Thymus (tissue), 11 donors: ENCODE measurements around the gene IRF2BP2. TPM values are rescaled to one million over a fixed set of nuclear protein-coding genes. Genes with fewer than 3 reads are reported as not detected.

Experiments used
- DNase-seq, 9 donors: peaks; one replicate each; pipeline ENCODE4 v3.0.0-alpha.2; 2013; ENCODE audit warnings: low spot score in 9 of 9, low read depth in 6 of 9, missing footprints in 1 of 9
- H3K27ac ChIP-seq, 2 donors: one replicate each; pipeline ENCODE4 v1.5.1; 2013; ENCODE audit warnings: control low read depth in 1 of 2, low read depth in 1 of 2, low read length in 1 of 2, mild to moderate bottlenecking in 1 of 2, moderate library complexity in 1 of 2
- H3K27me3 ChIP-seq, 2 donors: one replicate each; pipeline ENCODE4 v1.5.1; 2013; ENCODE audit warnings: low read length in 1 of 2; ENCODE audit not compliant: control insufficient read depth in 2 of 2, insufficient read depth in 1 of 2
- H3K36me3 ChIP-seq, 2 donors: one replicate each; pipeline ENCODE4 v1.5.1; 2013; ENCODE audit warnings: low read length in 1 of 2, mild to moderate bottlenecking in 1 of 2, moderate library complexity in 1 of 2; ENCODE audit not compliant: control insufficient read depth in 2 of 2, insufficient read depth in 2 of 2
- H3K4me1 ChIP-seq, 2 donors: one replicate each; pipeline ENCODE4 v1.5.1; 2013; ENCODE audit warnings: low read length in 2 of 2; ENCODE audit not compliant: control insufficient read depth in 2 of 2, insufficient read depth in 2 of 2
- H3K4me3 ChIP-seq, 2 donors: one replicate each; pipeline ENCODE4 v1.5.1; 2013; ENCODE audit warnings: low read length in 2 of 2, control low read depth in 1 of 2, mild to moderate bottlenecking in 1 of 2
- H3K9me3 ChIP-seq, 2 donors: one replicate each; pipeline ENCODE4 v1.5.1; 2013; ENCODE audit warnings: low read length in 1 of 2, mild to moderate bottlenecking in 1 of 2; ENCODE audit not compliant: control insufficient read depth in 2 of 2, insufficient read depth in 1 of 2
- WGBS: extraction: QIAGEN DNeasy Blood & Tissue Kit; methylation state at CpG from one replicate; pipeline ENCODE4 v1.1.7; 2013; 5-methylcytosine and 5-hydroxymethylcytosine counted together
- polyA plus RNA-seq: library from polyadenylated mRNA; stranded (reverse); fragments of 200-250 nt; gene quantifications from one replicate; pipeline ENCODE4 v1.2.3, GENCODE V29; 2013
- total RNA-seq: library from RNA; stranded (reverse); fragments of 120-200 nt; gene quantifications from one replicate; pipeline ENCODE4 v1.2.4, GENCODE V29; 2013
- donor health status: healthy.

IRF2BP2 gene
- total and polyA plus RNA-seq, 2 donors = 50.1 to 60.3 TPM

DNA sequence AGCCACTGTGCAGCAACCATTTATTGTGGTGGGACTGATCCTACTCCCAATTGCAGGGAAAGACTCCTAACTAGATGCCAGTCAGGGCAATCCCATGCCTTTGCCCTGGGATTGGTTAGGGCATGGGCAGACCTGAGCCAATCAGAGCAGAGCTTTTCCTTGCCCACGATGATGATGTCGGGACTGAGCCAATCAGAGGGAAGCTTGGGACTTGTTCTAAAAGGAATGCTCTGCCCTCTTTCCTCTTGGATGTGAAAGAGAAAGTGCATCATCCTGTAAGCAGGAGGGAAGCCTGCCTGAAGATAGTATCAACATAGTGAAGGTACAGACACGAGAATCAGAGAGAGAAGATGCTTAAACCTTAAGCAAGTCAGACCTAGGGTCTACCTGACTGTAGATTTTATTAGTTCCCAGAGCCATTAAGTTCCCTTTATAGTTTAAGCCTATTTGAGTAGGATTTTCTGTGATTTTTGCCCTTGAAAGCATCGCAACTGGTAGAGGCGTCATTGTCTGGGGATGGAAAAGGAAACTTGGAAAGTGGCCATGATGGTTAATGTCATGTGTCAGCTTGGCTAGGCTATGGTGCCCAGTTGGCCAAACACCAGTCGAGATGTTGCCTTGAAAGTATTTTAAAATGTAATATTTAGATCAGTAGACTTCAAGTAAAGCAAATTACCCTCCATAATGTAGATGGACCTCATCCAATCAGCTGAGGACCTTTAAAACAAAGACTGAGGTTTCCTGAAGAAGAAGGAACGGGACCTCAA, 19.9 kb downstream of the IRF2BP2 start:
- no peak overlapping the region for H3K4me3 ChIP-seq
- DNase-seq = no peak
- no peaks in the 10 kb centered on the region for H3K27me3 ChIP-seq
- WGBS = 98% methylated on average over 7 of the region's 7 CpGs
- H3K4me1 ChIP-seq = peaks cover 4 to 15% of the 10 kb centered on the region in 2 donors
- H3K36me3 ChIP-seq = no peaks in the 10 kb centered on the region
- H3K9me3 ChIP-seq = no peaks in the 10 kb centered on the region
- H3K27ac ChIP-seq = peak overlapping the region in 1 of 2 donors; percentile 55

DNA sequence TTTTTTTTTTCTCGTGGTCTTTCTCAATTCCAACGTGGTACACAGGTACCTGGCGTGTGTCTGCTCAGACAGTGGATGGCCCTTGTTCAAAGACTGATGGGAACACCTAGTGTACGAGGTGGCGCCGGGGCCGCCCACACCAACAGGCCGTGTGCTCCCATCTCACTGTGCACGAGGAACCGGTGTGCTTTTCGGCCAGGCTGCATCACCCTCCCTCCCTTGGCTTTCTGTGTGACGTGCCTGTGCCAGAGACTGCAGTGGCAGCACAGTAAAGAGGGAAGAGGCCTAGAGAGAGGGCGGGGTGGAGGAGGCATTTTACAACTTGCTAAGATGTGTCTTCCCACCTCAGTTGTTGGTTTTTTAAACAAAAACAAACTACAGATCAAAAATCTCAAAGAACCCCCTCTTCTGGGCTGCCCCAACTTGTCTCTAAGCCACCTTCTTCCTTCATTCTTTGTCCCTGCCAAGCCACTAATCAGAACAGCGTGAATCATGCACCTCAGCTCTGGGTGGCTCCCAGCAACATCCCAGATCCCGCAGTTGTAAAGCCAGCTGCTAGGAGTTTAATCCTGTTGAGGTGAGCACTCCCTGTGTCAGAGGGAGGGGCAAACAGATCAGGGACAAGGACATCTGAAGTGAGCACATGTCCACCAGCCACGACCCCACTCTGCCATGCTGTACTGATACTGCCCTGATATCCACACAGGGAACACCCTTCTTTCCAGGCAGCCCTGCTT, 20.7 kb downstream of the IRF2BP2 start:
- 89% methylated on average over 16 of the region's 16 CpGs for WGBS
- H3K36me3 ChIP-seq = no peaks in the 10 kb centered on the region
- H3K27ac ChIP-seq = peak overlapping the region; percentile 55 to 66
- no peaks in the 10 kb centered on the region for H3K9me3 ChIP-seq
- H3K27me3 ChIP-seq = no peaks in the 10 kb centered on the region
- H3K4me3 ChIP-seq = no peak overlapping the region
- no peak for DNase-seq
- peaks cover 4 to 15% of the 10 kb centered on the region in 2 donors for H3K4me1 ChIP-seq

DNA sequence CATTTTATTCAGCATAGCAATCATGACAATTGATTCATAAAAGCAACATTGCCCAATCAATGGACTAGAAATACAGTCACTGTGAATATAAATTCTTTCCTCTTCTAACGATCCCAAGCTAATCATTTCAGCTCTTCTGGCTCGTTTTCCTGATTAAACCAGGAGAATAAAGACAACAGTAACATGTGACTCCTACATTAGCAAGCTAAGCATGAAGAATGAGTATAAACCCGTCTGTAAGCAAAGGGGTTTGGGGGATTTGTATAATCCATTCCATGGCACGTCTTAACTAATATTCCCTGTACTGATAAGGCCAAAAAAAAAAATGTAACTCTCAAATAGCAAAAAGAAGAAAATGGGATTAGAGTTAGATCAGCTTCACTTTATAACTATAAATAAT, 21.6 kb downstream of the IRF2BP2 start:
- Histone ChIP-seq H3K27me3 (no peaks in the 10 kb centered on the region), H3K4me3 (no peak overlapping the region), H3K4me1 (peaks cover 0 to 8% of the 10 kb centered on the region in 2 donors), H3K36me3 (no peaks in the 10 kb centered on the region), H3K27ac (no peak overlapping the region), H3K9me3 (no peaks in the 10 kb centered on the region)
- DNase-seq = no peak
- 94% methylated on average over 4 of the region's 4 CpGs for WGBS

DNA sequence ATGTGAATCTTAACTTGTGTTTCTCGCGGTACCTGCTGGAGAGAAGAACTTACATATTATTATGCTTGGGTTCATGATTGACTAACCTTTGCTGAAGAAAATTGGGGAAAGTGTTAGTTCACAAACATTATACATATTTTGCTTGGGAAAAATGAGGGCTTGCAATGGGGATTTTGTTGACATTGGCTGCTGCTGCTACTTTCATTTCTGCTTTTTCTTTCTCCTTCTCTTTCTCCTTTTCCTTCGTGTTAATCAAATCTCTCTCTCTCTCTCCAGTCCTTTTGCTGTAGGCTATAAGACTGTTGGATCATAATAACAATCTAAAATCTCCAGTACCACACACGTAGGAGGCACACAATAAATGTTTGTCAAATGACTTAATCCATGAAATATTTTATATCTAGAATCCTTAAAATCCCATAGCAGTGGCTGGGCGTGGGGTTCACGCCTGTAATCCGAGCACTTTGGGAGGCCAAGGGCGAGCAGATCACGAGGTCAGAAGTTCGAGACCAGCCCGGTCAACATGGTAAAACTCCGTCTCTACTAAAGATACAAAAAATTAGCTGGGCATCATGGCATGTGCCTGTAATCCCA, 23.0 kb downstream of the IRF2BP2 start:
- Histone ChIP-seq H3K36me3 (no peaks in the 10 kb centered on the region), H3K27me3 (no peaks in the 10 kb centered on the region), H3K27ac (no peak overlapping the region), H3K4me3 (no peak overlapping the region), H3K9me3 (no peaks in the 10 kb centered on the region), H3K4me1 (peaks cover 0 to 11% of the 10 kb centered on the region in 2 donors)
- DNase-seq = no peak
- 95% methylated on average over 12 of the region's 12 CpGs for WGBS

DNA sequence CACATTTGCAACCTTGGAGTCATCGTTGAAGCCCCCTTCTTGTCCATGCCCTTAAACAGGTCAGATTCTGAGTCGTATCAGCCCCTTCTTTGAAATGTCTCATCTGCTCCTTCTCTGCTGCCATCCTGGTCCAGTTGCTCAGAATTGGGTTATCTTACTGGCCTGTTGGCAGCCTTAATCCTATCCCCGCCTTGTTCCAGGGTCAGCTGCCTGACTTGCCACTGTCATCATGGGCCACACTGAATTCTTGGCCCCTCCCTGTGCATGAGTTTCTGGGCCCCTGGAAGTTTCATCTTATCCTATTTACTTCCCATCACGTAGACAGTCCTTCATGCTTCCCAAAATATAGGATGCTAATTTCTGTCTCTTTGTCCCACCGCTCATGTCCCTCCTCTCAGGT, 23.7 kb downstream of the IRF2BP2 start:
- Histone ChIP-seq H3K36me3 (no peaks in the 10 kb centered on the region), H3K4me1 (peaks cover 0 to 14% of the 10 kb centered on the region in 2 donors), H3K9me3 (no peaks in the 10 kb centered on the region), H3K27ac (no peak overlapping the region), H3K4me3 (no peak overlapping the region), H3K27me3 (no peaks in the 10 kb centered on the region)
- DNase-seq = no peak
- 96% methylated on average over 5 of the region's 5 CpGs for WGBS

DNA sequence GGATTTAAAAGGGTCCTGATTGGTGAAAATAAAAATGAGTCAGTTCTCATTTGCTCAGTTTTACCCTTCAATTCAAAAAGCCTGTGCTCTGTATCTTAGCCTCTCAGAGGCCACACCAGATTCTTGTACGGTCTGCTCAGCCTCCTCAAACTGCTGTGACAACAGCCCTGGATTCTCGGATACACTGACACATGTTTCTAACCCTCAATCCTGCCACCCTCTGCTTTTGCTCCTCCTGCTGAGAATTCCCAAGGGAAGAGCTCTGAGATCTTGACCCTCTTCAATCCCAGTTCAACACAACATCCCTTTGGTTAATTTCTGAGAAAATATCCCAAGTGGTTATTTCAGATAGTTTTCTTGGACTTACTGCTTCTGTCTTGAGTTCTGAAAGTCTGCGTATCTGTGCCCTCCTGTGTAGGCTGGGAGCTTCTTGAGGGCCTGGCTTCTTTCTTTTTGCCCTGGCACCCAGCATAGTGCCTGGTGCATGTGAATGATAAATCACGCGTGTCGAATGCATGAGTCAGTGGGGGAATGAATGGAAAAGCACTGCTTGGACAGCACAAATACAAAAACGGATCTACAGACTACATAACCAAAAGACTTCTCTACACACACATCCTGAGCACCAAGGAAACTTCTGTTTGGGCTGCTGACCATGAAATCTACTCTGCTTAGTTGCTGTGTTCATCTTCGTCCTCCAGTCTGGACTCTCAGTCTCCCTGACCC, 24.5 kb downstream of the IRF2BP2 start:
- Histone ChIP-seq H3K4me3 (no peak overlapping the region), H3K4me1 (peaks cover 0 to 14% of the 10 kb centered on the region in 2 donors), H3K36me3 (no peaks in the 10 kb centered on the region), H3K27me3 (no peaks in the 10 kb centered on the region), H3K27ac (no peak overlapping the region), H3K9me3 (no peaks in the 10 kb centered on the region)
- DNase-seq = no peak
- WGBS = 96% methylated on average over 8 of the region's 8 CpGs

DNA sequence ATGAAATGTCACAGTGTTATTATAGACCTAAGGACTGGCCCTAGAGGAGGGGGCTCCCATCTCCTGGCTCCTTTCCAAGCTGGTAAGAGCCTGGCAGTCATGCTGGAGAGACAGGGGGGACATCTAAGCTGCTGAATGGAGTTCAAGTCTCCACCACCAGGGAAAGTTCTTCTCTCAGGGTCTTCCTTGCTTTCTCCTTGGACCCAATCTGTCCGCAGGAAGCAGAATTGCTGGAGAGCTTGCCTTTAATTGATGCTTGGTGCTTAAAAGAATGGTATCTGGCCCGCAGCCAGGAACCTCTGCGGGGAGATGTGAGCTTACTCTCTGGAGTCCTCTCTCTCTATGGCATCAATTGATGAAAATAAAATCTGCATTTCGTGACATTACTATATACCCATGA, 25.1 kb downstream of the IRF2BP2 start:
- H3K27ac ChIP-seq = no peak overlapping the region
- peaks cover 0 to 14% of the 10 kb centered on the region in 2 donors for H3K4me1 ChIP-seq
- 97% methylated on average over 4 of the region's 4 CpGs for WGBS

DNA sequence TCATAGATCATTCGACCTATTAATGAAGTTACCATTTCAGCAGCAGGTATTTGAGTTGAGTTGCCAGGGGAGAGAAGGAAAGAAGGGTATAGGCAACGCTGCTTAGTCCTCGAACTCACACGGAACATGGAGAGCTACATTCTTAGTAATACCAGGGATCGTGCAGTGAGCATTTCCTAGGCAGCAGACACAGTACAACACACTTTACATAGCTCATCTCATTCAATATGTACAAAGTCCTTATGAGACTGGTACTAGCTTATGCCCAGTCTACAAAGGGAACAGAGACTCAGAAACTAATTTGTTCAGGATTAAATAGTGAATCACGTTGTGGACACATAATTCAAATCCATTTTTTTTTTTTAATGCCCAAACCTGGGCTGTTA, 25.6 kb downstream of the IRF2BP2 start:
- no peaks in the 10 kb centered on the region for H3K36me3 ChIP-seq
- H3K4me1 ChIP-seq = peaks cover 0 to 12% of the 10 kb centered on the region in 2 donors
- no peak for DNase-seq
- H3K27me3 ChIP-seq = no peaks in the 10 kb centered on the region
- H3K9me3 ChIP-seq = no peaks in the 10 kb centered on the region
- no peak overlapping the region for H3K4me3 ChIP-seq
- no peak overlapping the region for H3K27ac ChIP-seq
- 97% methylated on average over 6 of the region's 6 CpGs for WGBS

More for the DNA sequence above, 25.1 kb downstream of the IRF2BP2 start:
- Histone ChIP-seq H3K27me3 (no peaks in the 10 kb centered on the region), H3K4me3 (no peak overlapping the region), H3K9me3 (no peaks in the 10 kb centered on the region), H3K36me3 (no peaks in the 10 kb centered on the region)
- DNase-seq = no peak
